Measurements from ENCODE around the gene FARP1.

- no peak for TF ChIP-seq POLR2A (IDR thresholded peaks at IDR 0.05)
- no peak for TF ChIP-seq CTCF (IDR thresholded peaks at IDR 0.05)
These were observed 266.4 kb downstream of the FARP1 start for GRCh38 chr13:98409281-98409680.
